DND-41 (cell line): ENCODE data around the gene TP53I13.

Experiments used
- CTCF ChIP-seq: IDR thresholded peaks from 2 replicates; pipeline ENCODE4 v1.5.1; 2012; ENCODE audit warnings: borderline replicate concordance, low read length, moderate library complexity, mild to moderate bottlenecking; ENCODE audit not compliant: poor library complexity, severe bottlenecking; ENCODE audit errors: extremely low read depth
- EZH2 ChIP-seq: IDR thresholded peaks from 3 replicates; pipeline ENCODE4 v1.6.1; 2012; ENCODE audit warnings: borderline replicate concordance, low read depth, mild to moderate bottlenecking, moderate library complexity, low read length, inconsistent platforms; ENCODE audit not compliant: severe bottlenecking

GRCh38 chr17:29578626-29579485, 10.4 kb downstream of the TP53I13 start:
- no peak for TF ChIP-seq CTCF
- TF ChIP-seq EZH2: no peak
